Activated CD8-positive, alpha-beta T cell treated with anti-CD3 and anti-CD28 coated beads for 36 hours (primary cell): ENCODE results near the gene TMOD1. TPM values are rescaled to one million over a fixed set of nuclear protein-coding genes. Genes with fewer than 3 reads are reported as not detected.

Experiments
- ATAC-seq: fragments of 200-7000 bp; cut with Tn5 transposase; one replicate; pipeline ENCODE4 v1.10.0; 2021; ENCODE audit warnings: mild to moderate bottlenecking, moderate library complexity
- CTCF ChIA-PET: fragments of 350-600 bp; sonication (Branson Sonifier 250); formaldehyde crosslinking; loops from one replicate; lab custom pipeline; 2021; ENCODE audit warnings: antibody characterized with exemption; lab: Charles Lee
- POLR2A ChIA-PET: fragments of 350-600 bp; sonication (Branson Sonifier 250); formaldehyde crosslinking; loops from one replicate; lab custom pipeline; 2021; ENCODE audit warnings: antibody characterized with exemption; lab: Charles Lee
- DNase-seq: peaks from one replicate; pipeline ENCODE4 v3.0.0-alpha.2; 2020
- H3K27ac Mint-ChIP-seq: one replicate; pipeline ENCODE4 v1.8.0; 2021; ENCODE audit warnings: mild to moderate bottlenecking, mixed read lengths
- H3K27me3 Mint-ChIP-seq: one replicate; pipeline ENCODE4 v1.8.0; 2021; ENCODE audit warnings: mixed read lengths
- H3K36me3 Mint-ChIP-seq: one replicate; pipeline ENCODE4 v1.8.0; 2021; ENCODE audit warnings: low read depth, mixed read lengths
- H3K4me1 Mint-ChIP-seq: one replicate; pipeline ENCODE4 v1.8.0; 2021; ENCODE audit warnings: low read depth, mixed read lengths
- H3K4me3 Mint-ChIP-seq: one replicate; pipeline ENCODE4 v1.8.0; 2021; ENCODE audit warnings: mild to moderate bottlenecking, moderate library complexity, mixed read lengths
- H3K9me3 Mint-ChIP-seq: one replicate; pipeline ENCODE4 v1.8.0; 2021; ENCODE audit warnings: mixed read lengths
- intact Hi-C: fragments of 100-400 bp; cut with micrococcal nuclease; formaldehyde crosslinking; loops from one replicate; pipeline ENCODE4 v1.10.0; 2022
- total RNA-seq, 2 experiments: library from RNA; stranded (reverse); gene quantifications; one replicate each; pipeline ENCODE4 v1.2.3, GENCODE V29; 2021
- TF ChIP-seq, protein P1 (sequence below): fragments of 200-600 bp; IDR thresholded peaks from one replicate; pipeline ENCODE4 v1.8.0; 2022; ENCODE audit warnings: antibody characterized with exemption, mild to moderate bottlenecking

Gene TMOD1
- total RNA-seq, 2 experiments from 2014 or later, result 0.47 to 0.60 TPM

DNA sequence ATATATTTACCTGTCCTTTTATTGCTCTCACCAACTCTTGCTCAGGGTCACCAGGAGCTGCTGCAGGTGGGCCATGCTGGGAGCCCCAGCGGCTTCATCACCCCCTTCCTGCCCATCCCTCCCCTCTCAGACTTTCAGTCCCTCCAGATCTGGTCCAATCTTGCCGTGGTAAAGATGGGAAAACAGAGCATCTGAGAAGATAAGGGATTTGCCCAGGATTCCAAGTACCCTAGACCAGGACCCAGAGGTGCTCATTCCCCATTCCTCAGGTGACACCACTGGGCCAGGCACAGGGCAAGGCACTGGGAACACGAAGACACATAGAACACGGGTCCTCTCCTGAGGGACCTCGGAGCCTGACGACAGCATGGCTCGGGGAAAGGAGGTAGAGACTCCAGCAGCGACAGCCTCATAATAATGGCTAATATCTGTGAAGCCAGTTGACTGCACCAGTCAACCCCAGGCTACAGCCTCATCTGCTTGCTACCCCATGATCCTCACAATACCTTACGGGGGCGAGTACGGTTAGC, 18.0 kb downstream of the TMOD1 start:
- Mint-ChIP-seq H3K27ac (no peak overlapping the region), H3K27me3 (peaks cover 27% of the 10 kb centered on the region), H3K9me3 (no peaks in the 10 kb centered on the region), H3K36me3 (no peaks in the 10 kb centered on the region), H3K4me1 (no peaks in the 10 kb centered on the region), H3K4me3 (no peak overlapping the region)
- DNase-seq, result no peak
- TF ChIP-seq, protein P1, sequence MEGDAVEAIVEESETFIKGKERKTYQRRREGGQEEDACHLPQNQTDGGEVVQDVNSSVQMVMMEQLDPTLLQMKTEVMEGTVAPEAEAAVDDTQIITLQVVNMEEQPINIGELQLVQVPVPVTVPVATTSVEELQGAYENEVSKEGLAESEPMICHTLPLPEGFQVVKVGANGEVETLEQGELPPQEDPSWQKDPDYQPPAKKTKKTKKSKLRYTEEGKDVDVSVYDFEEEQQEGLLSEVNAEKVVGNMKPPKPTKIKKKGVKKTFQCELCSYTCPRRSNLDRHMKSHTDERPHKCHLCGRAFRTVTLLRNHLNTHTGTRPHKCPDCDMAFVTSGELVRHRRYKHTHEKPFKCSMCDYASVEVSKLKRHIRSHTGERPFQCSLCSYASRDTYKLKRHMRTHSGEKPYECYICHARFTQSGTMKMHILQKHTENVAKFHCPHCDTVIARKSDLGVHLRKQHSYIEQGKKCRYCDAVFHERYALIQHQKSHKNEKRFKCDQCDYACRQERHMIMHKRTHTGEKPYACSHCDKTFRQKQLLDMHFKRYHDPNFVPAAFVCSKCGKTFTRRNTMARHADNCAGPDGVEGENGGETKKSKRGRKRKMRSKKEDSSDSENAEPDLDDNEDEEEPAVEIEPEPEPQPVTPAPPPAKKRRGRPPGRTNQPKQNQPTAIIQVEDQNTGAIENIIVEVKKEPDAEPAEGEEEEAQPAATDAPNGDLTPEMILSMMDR, result no peak
- ChIA-PET POLR2A (interaction anchor here (0.7 kb wide), 1 partner anchor 16 kb away, joined by 3 read pairs; no protein-coding TSS in a partner anchor), CTCF (interaction anchor here (1.0 kb wide), 1 partner anchor 79 kb away, joined by 3 read pairs; no protein-coding TSS in a partner anchor)
- ATAC-seq, result no peak
- intact Hi-C loops, result no loop called here

GRCh38 chr9:97521576-97522333, 20.3 kb downstream of the TMOD1 start:
- DNase-seq (no peak), ATAC-seq (no peak)
- H3K9me3 Mint-ChIP-seq, result no peaks in the 10 kb centered on the region
- ChIA-PET POLR2A (no interaction called here), CTCF (no interaction called here)
- TF ChIP-seq, protein P1, result no peak
- no peaks in the 10 kb centered on the region for H3K4me1 Mint-ChIP-seq
- intact Hi-C loops, result no loop called here
- H3K36me3 Mint-ChIP-seq, result no peaks in the 10 kb centered on the region
- H3K27ac Mint-ChIP-seq, result no peak overlapping the region
- H3K4me3 Mint-ChIP-seq, result no peak overlapping the region
- peaks cover 23% of the 10 kb centered on the region for H3K27me3 Mint-ChIP-seq

- ATAC-seq (no peak), DNase-seq (no peak)
- Mint-ChIP-seq H3K27me3 (peaks cover 4% of the 10 kb centered on the region), H3K4me3 (no peak overlapping the region), H3K9me3 (no peaks in the 10 kb centered on the region), H3K4me1 (peaks cover under 1% of the 10 kb centered on the region), H3K27ac (no peak overlapping the region), H3K36me3 (no peaks in the 10 kb centered on the region)
- POLR2A ChIA-PET, result no interaction called here
- CTCF ChIA-PET, result no interaction called here
- intact Hi-C loops, result no loop called here
- TF ChIP-seq, protein P1, result no peak
These were observed 23.0 kb downstream of the TMOD1 start for GRCh38 chr9:97524424-97524823.

DNA sequence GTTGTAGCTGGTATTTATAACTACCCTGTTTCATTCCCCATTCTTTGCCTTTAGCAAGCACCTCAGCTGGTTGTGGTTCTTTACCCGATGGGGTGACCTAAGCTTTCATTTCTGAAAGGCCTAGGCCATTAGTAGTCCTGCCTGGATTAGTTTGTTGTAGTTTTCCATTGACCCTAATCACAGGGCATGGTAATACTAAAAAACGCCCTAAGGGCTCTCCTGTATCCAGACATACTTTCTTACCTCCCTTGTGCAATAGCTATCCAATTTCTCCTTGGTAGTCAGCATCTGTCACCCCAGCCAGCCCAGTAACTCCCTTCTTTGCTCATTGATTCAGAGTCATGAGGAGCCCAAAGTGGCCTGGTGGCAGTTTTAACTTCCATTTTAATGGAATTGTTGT, 24.0 kb downstream of the TMOD1 start:
- H3K27ac Mint-ChIP-seq, result no peak overlapping the region
- POLR2A ChIA-PET, result no interaction called here
- H3K9me3 Mint-ChIP-seq, result no peaks in the 10 kb centered on the region
- intact Hi-C loops, result no loop called here
- no peaks in the 10 kb centered on the region for H3K36me3 Mint-ChIP-seq
- H3K4me3 Mint-ChIP-seq, result no peak overlapping the region
- CTCF ChIA-PET, result interaction anchor here (0.9 to 1.4 kb wide), 2 partner anchors 56 to 74 kb away, joined by 3 to 5 read pairs; no protein-coding TSS in a partner anchor
- no peak for ATAC-seq
- H3K27me3 Mint-ChIP-seq, result no peaks in the 10 kb centered on the region
- TF ChIP-seq, protein P1, result no peak
- H3K4me1 Mint-ChIP-seq, result peaks cover 5% of the 10 kb centered on the region
- DNase-seq, result no peak
